Cardiac muscle cell (in vitro differentiated cells and primary cell): Measurements from ENCODE around the gene RALGAPA1. TPM values are rescaled to one million over a fixed set of nuclear protein-coding genes. Genes with fewer than 3 reads are reported as not detected.
"Not testable (repeated sequence)": the region's sequence is repeated elsewhere in the genome, so short reads cannot be mapped to it uniquely, and the experiment has no call there.

Experiments used
- DNase-seq, 2 donors: peaks; one replicate each; pipeline versions ENCODE4 v3.0.0 to v3.0.0-alpha.2; 2010 to 2017; ENCODE audit warnings: low read depth in 1 of 2, low spot score in 1 of 2
- H3K27ac ChIP-seq: fragments of 200-600 bp; sonication (generic); 2 replicates; pipeline ENCODE4 v1.5.1; 2016
- H3K27me3 ChIP-seq: fragments of 200-600 bp; sonication (generic); 2 replicates; pipeline ENCODE4 v1.6.0; 2016; ENCODE audit warnings: control low read depth
- H3K36me3 ChIP-seq: fragments of 200-600 bp; sonication (generic); 2 replicates; pipeline ENCODE4 v1.5.1; 2016; ENCODE audit warnings: control low read depth
- H3K4me1 ChIP-seq: fragments of 200-600 bp; sonication (generic); 2 replicates; pipeline ENCODE4 v1.8.1; 2017; ENCODE audit warnings: low read depth, mild to moderate bottlenecking, mixed run types
- H3K4me3 ChIP-seq: fragments of 200-600 bp; sonication (generic); 2 replicates; pipeline ENCODE4 v1.5.1; 2016; ENCODE audit warnings: mild to moderate bottlenecking
- H3K9me3 ChIP-seq: fragments of 200-600 bp; sonication (generic); 2 replicates; pipeline ENCODE4 v1.5.1; 2017; ENCODE audit warnings: low read depth, mild to moderate bottlenecking, control low read depth
- polyA plus RNA-seq: library from polyadenylated mRNA; unstranded; fragments of >200 nt; fragmentation: Nextera tagmentation; extraction: Ambion mirVana; gene quantifications from 2 replicates; pipeline ENCODE4 v1.2.1, GENCODE V29; 2016
- total RNA-seq: library from RNA; depleted of rRNA; stranded (reverse); fragments of >200 nt; gene quantifications from 2 replicates; pipeline ENCODE4 v1.2.3, GENCODE V29; 2016
- TF ChIP-seq, protein P1 (sequence below): IDR thresholded peaks from 2 replicates; pipeline ENCODE4 v1.5.1; 2012; ENCODE audit warnings: low read depth, mild to moderate bottlenecking, low read length

Gene RALGAPA1
- total and polyA plus RNA-seq, 2 experiments from 2014 or later, result 28.1 to 31.5 TPM

DNA sequence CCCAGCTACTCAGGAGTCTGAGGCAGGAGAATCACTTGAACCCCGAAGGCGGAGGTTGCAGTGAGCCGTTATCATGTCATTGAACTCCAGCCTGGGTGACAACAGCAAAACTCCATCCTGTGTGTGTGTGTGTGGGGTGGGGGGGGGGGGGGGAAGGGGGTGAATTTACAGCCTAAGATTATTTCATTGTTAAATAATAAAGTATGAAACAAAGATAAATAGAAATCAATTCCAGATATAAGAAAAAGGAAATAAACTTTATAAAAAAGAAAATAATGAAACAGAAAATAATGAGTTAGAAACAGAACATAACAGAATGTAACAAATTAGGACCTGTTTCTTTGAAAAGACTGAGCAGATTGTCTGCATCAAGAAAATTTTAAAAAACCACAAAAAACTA is 191.6 kb downstream of the RALGAPA1 start:
- no peaks in the 10 kb centered on the region for H3K4me1 ChIP-seq
- H3K4me3 ChIP-seq, result no peak overlapping the region
- no peak for DNase-seq
- TF ChIP-seq, protein P1, sequence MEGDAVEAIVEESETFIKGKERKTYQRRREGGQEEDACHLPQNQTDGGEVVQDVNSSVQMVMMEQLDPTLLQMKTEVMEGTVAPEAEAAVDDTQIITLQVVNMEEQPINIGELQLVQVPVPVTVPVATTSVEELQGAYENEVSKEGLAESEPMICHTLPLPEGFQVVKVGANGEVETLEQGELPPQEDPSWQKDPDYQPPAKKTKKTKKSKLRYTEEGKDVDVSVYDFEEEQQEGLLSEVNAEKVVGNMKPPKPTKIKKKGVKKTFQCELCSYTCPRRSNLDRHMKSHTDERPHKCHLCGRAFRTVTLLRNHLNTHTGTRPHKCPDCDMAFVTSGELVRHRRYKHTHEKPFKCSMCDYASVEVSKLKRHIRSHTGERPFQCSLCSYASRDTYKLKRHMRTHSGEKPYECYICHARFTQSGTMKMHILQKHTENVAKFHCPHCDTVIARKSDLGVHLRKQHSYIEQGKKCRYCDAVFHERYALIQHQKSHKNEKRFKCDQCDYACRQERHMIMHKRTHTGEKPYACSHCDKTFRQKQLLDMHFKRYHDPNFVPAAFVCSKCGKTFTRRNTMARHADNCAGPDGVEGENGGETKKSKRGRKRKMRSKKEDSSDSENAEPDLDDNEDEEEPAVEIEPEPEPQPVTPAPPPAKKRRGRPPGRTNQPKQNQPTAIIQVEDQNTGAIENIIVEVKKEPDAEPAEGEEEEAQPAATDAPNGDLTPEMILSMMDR, result no peak
- no peaks in the 10 kb centered on the region for H3K27me3 ChIP-seq
- H3K36me3 ChIP-seq, result no peaks in the 10 kb centered on the region
- H3K9me3 ChIP-seq, result no peaks in the 10 kb centered on the region
- H3K27ac ChIP-seq, result no peak overlapping the region

DNA sequence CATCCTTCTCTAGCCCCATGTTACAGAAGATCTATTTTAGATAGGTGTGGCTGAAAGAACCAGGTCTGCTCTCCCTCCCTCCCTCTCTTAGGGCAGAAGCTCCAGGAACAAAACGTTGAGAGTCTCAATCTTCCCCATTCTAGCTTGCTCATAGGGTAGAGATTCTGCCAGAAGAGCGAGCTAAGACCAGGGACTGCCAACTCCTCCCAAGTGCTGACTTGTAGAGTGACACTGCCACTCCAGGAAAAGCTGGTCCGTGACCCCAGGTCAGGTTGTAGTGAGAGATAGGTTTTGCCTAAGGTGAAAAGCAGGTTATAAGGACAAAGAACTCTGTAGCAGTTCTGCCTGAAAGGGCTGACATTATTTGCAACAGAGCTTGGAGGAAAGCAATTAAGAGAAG is 201.7 kb downstream of the RALGAPA1 start:
- H3K4me1 ChIP-seq, result peaks cover 12% of the 10 kb centered on the region
- peak in 1 of 2 donors; percentile 15 for DNase-seq
- peaks cover 14% of the 10 kb centered on the region for H3K36me3 ChIP-seq
- no peaks in the 10 kb centered on the region for H3K9me3 ChIP-seq
- no peak overlapping the region for H3K4me3 ChIP-seq
- H3K27ac ChIP-seq, result peak overlapping the region; percentile 71
- no peaks in the 10 kb centered on the region for H3K27me3 ChIP-seq
- TF ChIP-seq, protein P1, result no peak

DNA sequence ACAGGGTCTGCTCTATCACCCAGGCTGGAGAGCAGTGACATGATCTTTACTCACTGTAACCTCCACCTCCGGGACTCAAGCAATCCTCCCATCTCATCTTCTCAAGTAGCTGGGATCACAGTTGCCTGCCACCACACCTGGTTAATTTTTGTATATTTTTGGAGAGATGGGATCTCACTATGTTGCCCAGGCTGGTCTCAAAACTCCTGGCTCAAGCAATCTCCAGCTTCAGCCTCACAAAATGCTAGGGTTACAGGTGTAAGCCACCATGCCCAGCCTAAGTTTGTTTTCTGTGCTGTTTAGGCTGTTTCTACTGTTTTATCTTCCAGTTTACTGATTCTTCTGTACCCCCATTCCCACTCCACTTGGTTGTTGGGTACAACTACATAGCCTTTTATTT is 208.8 kb downstream of the RALGAPA1 start:
- H3K4me3 ChIP-seq, result no peak overlapping the region
- no peaks in the 10 kb centered on the region for H3K4me1 ChIP-seq
- H3K27me3 ChIP-seq, result no peaks in the 10 kb centered on the region
- H3K36me3 ChIP-seq, result peaks cover 13% of the 10 kb centered on the region
- H3K9me3 ChIP-seq, result no peaks in the 10 kb centered on the region
- no peak overlapping the region for H3K27ac ChIP-seq
- TF ChIP-seq, protein P1, result no peak
- DNase-seq, result no peak

DNA sequence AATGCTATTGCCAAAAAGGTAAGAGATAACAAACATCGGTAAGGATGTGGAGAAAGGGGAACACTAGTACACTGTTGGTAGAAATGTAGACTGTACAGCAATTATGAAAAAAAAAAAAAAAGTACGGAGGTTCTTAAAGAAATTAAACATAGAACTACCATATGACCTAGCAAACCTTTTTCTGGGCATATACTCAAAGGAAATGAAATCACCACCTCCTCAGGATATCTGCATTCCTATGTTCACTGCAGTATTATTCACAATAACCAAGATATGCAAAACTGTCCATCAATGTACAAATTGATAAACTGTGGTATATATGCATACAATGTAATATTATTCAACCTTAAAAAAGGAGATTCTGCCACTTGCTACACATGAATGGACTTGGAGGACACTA is 214.5 kb downstream of the RALGAPA1 start:
- H3K4me3 ChIP-seq, result no peak overlapping the region
- no peak overlapping the region for H3K27ac ChIP-seq
- DNase-seq, result peak in 1 of 2 donors; percentile 14
- no peaks in the 10 kb centered on the region for H3K27me3 ChIP-seq
- H3K9me3 ChIP-seq, result no peaks in the 10 kb centered on the region
- no peaks in the 10 kb centered on the region for H3K4me1 ChIP-seq
- TF ChIP-seq, protein P1, result no peak
- peaks cover 4% of the 10 kb centered on the region for H3K36me3 ChIP-seq

DNA sequence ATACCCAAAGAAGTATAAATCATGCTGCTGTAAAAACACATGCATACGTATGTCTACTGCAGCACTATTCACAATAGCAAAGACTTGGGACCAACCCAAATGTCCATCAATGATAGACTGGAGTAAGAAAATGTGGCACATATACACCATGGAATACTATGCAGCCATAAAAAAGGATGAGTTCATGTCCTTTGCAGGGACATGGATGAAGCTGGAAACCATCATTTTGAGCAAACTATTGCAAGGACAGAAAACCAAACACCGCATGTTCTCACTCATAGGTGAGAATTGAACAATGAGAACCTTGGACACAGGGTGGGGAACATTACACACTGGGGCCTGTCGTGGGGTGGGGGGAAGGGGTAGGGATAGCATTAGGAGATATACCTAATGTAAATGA is 221.7 kb downstream of the RALGAPA1 start:
- not testable (repeated sequence) for H3K4me1 ChIP-seq, H3K36me3 ChIP-seq, H3K4me3 ChIP-seq, H3K27me3 ChIP-seq, H3K9me3 ChIP-seq, H3K27ac ChIP-seq, DNase-seq

DNA sequence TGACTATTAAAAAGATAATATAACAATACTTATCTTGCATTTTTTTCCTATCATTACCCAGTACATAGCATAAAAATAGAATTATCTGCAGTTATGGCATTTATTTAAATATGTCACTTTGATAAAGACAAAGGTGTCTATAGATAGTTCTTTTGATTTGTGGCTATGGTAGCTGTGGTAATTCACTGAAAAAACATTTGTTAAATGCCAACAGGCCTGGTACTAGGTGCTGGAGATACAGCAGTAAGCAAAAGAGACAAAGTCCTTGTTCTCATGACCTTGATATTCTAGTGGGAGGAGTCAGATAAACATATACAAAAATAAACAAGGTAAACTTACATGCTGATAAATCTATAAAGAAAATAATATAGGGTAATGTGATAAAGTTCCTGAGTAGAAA is 230.5 kb downstream of the RALGAPA1 start:
- no peak for DNase-seq
- TF ChIP-seq, protein P1, result no peak
- peak overlapping the region; percentile 14 for H3K27ac ChIP-seq

More for the DNA sequence above, 230.5 kb downstream of the RALGAPA1 start:
- Histone ChIP-seq H3K4me3 (no peak overlapping the region), H3K36me3 (no peaks in the 10 kb centered on the region), H3K27me3 (no peaks in the 10 kb centered on the region), H3K9me3 (no peaks in the 10 kb centered on the region), H3K4me1 (no peaks in the 10 kb centered on the region)
